OCI-LY1 (cell line): Measurements from ENCODE around the gene CA12.

Experiments
- H2AFZ ChIP-seq: fragments of 200-600 bp; sonication (generic), shearing (Covaris generic); 2 replicates; pipeline ENCODE4 v1.6.0; 2014; ENCODE audit warnings: antibody characterized with exemption, mild to moderate bottlenecking, low read length
- H3F3A ChIP-seq: fragments of 200-600 bp; sonication (generic), shearing (Covaris generic); 2 replicates; pipeline ENCODE4 v1.6.0; 2014; ENCODE audit warnings: mild to moderate bottlenecking, antibody characterized with exemption, low read length, moderate library complexity; ENCODE audit not compliant: insufficient read depth
- H3K27ac ChIP-seq: fragments of 200-600 bp; sonication (generic); 2 replicates; pipeline ENCODE4 v1.5.1; 2014; ENCODE audit warnings: low read length, mixed run types, mild to moderate bottlenecking, low read depth; ENCODE audit not compliant: poor library complexity, severe bottlenecking
- H3K27me3 ChIP-seq: fragments of 200-600 bp; sonication (generic); 2 replicates; pipeline ENCODE4 v1.6.0; 2014; ENCODE audit warnings: antibody characterized with exemption, mild to moderate bottlenecking, low read length, moderate library complexity; ENCODE audit not compliant: insufficient read depth
- H3K36me3 ChIP-seq: fragments of 200-600 bp; sonication (generic); 2 replicates; pipeline ENCODE4 v1.6.1; 2014; ENCODE audit warnings: mild to moderate bottlenecking, antibody characterized with exemption, low read length, moderate library complexity, mixed read lengths; ENCODE audit not compliant: insufficient read depth
- H3K4me1 ChIP-seq: fragments of 200-600 bp; sonication (generic); 2 replicates; pipeline ENCODE4 v1.5.1; 2014; ENCODE audit warnings: mild to moderate bottlenecking, low read length, moderate library complexity; ENCODE audit not compliant: insufficient read depth, severe bottlenecking
- H3K4me2 ChIP-seq: fragments of 200-600 bp; sonication (generic), shearing (Covaris generic); 2 replicates; pipeline ENCODE4 v1.6.1; 2014; ENCODE audit warnings: low read length
- H3K4me3 ChIP-seq: fragments of 200-600 bp; sonication (generic); 2 replicates; pipeline ENCODE4 v1.5.1; 2014; ENCODE audit warnings: low read length, low read depth, mild to moderate bottlenecking, mixed read lengths; ENCODE audit not compliant: poor library complexity, severe bottlenecking
- H3K79me2 ChIP-seq: fragments of 200-600 bp; shearing (Covaris generic); 2 replicates; pipeline ENCODE4 v1.6.1; 2016; ENCODE audit warnings: mixed run types, low read length, mixed read lengths; ENCODE audit not compliant: insufficient read depth
- H3K9ac ChIP-seq: fragments of 200-600 bp; sonication (generic), shearing (Covaris generic); 2 replicates; pipeline ENCODE4 v1.6.1; 2014; ENCODE audit warnings: mild to moderate bottlenecking, low read length, mixed read lengths
- H3K9me2 ChIP-seq: fragments of 200-600 bp; sonication (generic), shearing (Covaris generic); 2 replicates; pipeline ENCODE4 v1.6.1; 2014; ENCODE audit warnings: low read depth, mild to moderate bottlenecking, low read length, mixed read lengths
- H3K9me3 ChIP-seq: fragments of 200-600 bp; shearing (Covaris generic); 2 replicates; pipeline ENCODE4 v1.6.1; 2014; ENCODE audit warnings: low read length, mixed read lengths
- H4K20me1 ChIP-seq: fragments of 200-600 bp; sonication (generic), shearing (Covaris generic); 2 replicates; pipeline ENCODE4 v1.6.0; 2016; ENCODE audit warnings: mild to moderate bottlenecking, low read length; ENCODE audit not compliant: insufficient read depth
- EZH2 ChIP-seq: fragments of 200-600 bp; sonication (generic), shearing (Covaris generic); IDR thresholded peaks from 2 replicates; pipeline ENCODE4 v1.8.0; 2017; ENCODE audit warnings: borderline replicate concordance, mixed run types, mild to moderate bottlenecking, antibody characterized with exemption, low read length, moderate library complexity, mixed read lengths
- TF ChIP-seq, protein P1 (sequence below): fragments of 200-600 bp; sonication (generic), shearing (Covaris generic); IDR thresholded peaks from 2 replicates; pipeline ENCODE4 v1.5.1; 2017; ENCODE audit warnings: mild to moderate bottlenecking, antibody characterized with exemption, low read length, moderate library complexity, mixed read lengths

Gene CA12

DNA sequence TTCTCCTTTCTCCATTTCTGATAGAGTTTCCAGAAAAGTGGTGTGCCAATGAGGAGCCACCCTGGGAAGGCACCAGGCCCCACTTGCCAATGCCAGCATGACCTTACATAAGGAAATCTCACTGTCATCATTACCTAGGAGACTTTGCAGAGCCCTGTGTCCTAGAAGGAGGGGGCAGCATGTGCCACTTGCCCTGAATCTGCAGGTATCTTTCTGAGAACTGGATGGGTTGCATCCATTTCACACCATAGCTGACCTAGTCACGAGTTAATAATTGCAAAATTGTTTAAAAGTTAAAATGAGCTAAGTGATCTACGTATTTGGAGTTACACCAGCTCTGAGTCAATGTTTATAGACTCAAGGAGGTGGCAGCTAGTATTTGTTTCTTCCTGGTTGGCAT is 14.3 kb downstream of the CA12 start:
- Histone ChIP-seq H3K9me2 (no peaks in the 10 kb centered on the region), H3K27ac (no peak overlapping the region), H3K4me3 (no peak overlapping the region), H2AFZ (no peak overlapping the region), H3K79me2 (no peaks in the 10 kb centered on the region), H3K36me3 (no peaks in the 10 kb centered on the region), H3K9ac (no peak overlapping the region), H3K4me2 (no peak overlapping the region), H3K9me3 (no peaks in the 10 kb centered on the region), H4K20me1 (no peaks in the 10 kb centered on the region), H3K4me1 (no peaks in the 10 kb centered on the region), H3K27me3 (no peaks in the 10 kb centered on the region), H3F3A (no peaks in the 10 kb centered on the region)
- TF ChIP-seq, protein P1, sequence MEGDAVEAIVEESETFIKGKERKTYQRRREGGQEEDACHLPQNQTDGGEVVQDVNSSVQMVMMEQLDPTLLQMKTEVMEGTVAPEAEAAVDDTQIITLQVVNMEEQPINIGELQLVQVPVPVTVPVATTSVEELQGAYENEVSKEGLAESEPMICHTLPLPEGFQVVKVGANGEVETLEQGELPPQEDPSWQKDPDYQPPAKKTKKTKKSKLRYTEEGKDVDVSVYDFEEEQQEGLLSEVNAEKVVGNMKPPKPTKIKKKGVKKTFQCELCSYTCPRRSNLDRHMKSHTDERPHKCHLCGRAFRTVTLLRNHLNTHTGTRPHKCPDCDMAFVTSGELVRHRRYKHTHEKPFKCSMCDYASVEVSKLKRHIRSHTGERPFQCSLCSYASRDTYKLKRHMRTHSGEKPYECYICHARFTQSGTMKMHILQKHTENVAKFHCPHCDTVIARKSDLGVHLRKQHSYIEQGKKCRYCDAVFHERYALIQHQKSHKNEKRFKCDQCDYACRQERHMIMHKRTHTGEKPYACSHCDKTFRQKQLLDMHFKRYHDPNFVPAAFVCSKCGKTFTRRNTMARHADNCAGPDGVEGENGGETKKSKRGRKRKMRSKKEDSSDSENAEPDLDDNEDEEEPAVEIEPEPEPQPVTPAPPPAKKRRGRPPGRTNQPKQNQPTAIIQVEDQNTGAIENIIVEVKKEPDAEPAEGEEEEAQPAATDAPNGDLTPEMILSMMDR = no peak
- TF ChIP-seq EZH2 = no peak

DNA sequence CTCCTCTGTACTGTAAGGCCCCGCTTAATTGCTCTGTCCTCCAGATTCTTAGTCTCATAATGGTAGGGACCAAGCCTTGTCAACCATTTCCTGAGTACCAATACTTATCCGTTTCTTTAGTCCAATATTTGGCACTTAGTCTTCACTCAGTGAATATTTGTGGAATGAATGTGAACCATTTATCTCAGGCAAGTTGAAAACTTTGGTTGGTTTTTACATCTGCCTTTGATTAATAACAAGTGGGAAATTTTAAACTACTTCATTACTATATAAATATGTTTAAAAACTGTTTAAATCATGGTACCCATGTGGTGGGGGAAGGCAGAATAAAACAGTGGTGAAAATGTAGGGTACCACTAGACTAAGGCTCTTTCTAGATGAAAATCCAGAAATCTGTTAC is 15.2 kb downstream of the CA12 start:
- no peaks in the 10 kb centered on the region for H3F3A ChIP-seq
- no peaks in the 10 kb centered on the region for H3K9me3 ChIP-seq
- no peak overlapping the region for H2AFZ ChIP-seq
- H3K79me2 ChIP-seq = no peaks in the 10 kb centered on the region
- no peak for TF ChIP-seq EZH2
- TF ChIP-seq, protein P1 = no peak
- no peaks in the 10 kb centered on the region for H4K20me1 ChIP-seq
- H3K4me3 ChIP-seq = no peak overlapping the region
- no peaks in the 10 kb centered on the region for H3K27me3 ChIP-seq
- no peak overlapping the region for H3K4me2 ChIP-seq
- no peak overlapping the region for H3K9ac ChIP-seq
- no peaks in the 10 kb centered on the region for H3K36me3 ChIP-seq
- H3K9me2 ChIP-seq = no peaks in the 10 kb centered on the region
- no peaks in the 10 kb centered on the region for H3K4me1 ChIP-seq
- no peak overlapping the region for H3K27ac ChIP-seq

DNA sequence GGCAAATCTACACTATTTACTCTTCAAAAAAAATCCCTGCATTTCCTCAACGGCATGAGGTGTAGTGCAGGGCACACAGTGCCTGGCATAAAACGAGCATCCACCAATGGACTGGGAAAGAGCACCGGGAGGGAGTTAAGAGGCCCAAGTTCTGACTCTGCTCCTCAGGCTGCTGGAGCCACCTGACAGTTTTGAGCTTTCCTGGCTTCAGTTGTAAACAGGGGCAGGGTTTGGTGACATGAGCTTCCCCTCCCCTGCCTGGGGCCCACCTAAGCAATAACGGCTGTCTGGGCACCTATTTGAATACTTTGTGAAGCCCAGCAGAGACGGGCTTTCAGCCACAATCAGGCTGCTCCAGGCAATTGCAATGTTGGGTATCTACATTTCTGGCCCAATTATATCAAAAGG is 16.4 kb downstream of the CA12 start:
- no peak for TF ChIP-seq EZH2
- TF ChIP-seq, protein P1 = no peak
- Histone ChIP-seq H3K4me1 (no peaks in the 10 kb centered on the region), H3K4me3 (no peak overlapping the region), H4K20me1 (no peaks in the 10 kb centered on the region), H2AFZ (no peak overlapping the region), H3K27ac (no peak overlapping the region), H3K9ac (no peak overlapping the region), H3F3A (no peaks in the 10 kb centered on the region), H3K36me3 (no peaks in the 10 kb centered on the region), H3K4me2 (no peak overlapping the region), H3K27me3 (no peaks in the 10 kb centered on the region), H3K79me2 (no peaks in the 10 kb centered on the region), H3K9me3 (no peaks in the 10 kb centered on the region), H3K9me2 (no peaks in the 10 kb centered on the region)
